Measurements from ENCODE around the gene ATP11A.
"Not testable (repeated sequence)": the region's sequence is repeated elsewhere in the genome, so short reads cannot be mapped to it uniquely, and the experiment has no call there.

The ATP11A gene

GRCh38 chr13:112796190-112796915 lies 106.5 kb downstream of the ATP11A start:
- peak; percentile 47 for DNase-seq (ENCODE audit: low read depth)

- DNase-seq (ENCODE audit: low read depth) = no peak
These were observed 109.6 kb downstream of the ATP11A start for GRCh38 chr13:112799394-112799793.

- no peak for DNase-seq (ENCODE audit: low read depth)
These were observed 110.2 kb downstream of the ATP11A start for GRCh38 chr13:112800057-112800456.

DNA sequence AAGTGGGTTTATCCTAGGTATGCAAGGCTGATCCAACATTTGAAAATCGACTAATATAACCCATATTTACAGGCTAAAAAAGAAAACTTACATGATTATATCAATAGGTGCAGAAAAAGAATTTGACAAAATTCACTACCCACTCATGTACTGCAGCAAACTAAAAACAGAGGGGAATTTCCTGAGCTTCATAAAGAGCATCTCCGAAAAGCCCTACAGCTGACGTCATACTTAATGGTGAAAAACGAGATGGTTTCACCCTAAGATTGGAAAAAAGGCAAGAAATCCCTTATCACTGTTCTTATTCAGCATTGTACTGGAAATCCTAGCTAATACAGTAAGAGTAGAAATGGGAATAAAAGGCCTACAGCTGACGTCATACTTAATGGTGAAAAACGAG lies 111.0 kb downstream of the ATP11A start:
- DNase-seq (ENCODE audit: low read depth) = not testable (repeated sequence)

- no peak for DNase-seq (ENCODE audit: low read depth)
These were observed 113.0 kb downstream of the ATP11A start for GRCh38 chr13:112802802-112803195.

DNA sequence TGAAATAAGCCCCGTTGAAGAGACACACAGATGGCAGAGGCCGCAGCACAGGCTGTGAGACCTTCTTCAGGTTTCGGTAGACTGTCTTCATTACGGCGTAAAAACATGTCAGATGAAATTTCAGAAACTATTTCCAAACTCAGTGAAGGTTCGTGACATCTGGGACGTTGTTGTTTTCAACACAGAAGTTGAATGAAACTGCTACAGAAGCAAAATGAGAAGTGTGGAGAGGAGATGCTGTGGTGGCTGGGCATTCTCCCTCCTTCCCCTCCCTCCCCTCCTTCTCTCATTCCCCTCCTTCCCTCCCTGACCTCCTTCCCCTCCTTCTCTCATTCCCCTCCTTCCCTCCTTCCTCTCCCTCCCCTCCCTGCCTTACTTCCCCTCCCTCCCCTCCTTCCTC lies 113.6 kb downstream of the ATP11A start:
- peak; percentile 21 for DNase-seq (ENCODE audit: low read depth)

DNA sequence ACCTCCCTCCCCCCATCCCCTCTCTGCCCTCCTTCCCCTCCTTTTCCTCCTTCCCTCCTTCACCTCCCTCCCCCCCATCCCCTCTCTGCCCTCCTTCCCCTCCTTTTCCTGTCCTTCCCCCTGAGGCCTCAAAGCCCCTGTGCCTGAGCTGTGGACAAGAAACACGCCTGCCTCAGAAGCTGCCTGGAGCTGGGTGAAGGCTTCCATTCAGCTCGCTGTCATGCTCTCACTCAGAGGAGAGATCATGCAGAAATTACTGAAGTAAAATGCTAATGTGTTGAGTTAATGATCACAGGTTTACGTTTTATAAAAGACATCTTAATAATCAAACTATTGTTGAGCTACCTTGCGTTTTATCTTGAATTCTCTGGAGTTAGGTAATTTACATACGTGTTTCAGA lies 114.5 kb downstream of the ATP11A start:
- no peak for DNase-seq (ENCODE audit: low read depth)

- no peak for DNase-seq (ENCODE audit: low read depth)
These were observed 117.2 kb downstream of the ATP11A start for GRCh38 chr13:112806739-112807652.

DNA sequence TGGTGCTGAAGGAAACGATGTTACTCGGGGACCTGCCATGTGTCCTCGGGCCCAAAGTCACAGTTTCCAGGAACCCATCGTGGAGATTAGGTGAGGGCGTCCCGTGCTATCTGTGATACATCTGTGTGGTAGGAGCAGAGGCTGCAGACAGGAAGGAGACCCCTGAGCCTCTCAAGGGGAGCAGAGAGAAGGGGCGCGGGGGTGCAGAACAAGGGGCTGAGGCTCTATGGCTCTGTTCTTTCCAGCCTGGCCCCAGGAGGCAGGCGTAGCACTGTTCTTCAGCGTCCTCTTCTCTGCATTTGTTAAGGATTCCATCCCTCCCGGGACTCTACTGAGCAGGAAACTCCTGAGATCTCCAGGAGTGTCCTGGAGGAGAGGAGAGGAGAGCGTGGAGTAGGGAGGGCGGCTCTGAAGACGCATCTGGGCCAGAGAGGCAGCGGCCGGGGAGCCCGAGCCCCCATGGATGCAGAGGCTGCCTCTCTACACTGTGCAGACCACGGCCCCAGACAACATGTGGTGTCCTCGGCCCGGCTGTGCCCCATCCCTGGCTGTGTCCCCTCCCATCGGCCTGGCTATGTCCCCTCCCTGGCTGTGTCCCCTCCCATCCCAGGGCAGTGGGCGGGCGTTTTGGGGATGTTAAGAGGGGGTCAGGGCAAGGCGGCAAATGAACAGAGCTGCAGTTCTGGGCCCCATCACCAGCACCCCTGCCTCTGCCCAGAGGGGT lies 118.0 kb downstream of the ATP11A start:
- no peak for DNase-seq (ENCODE audit: low read depth)

- no peak for DNase-seq (ENCODE audit: low read depth)
These were observed 118.7 kb downstream of the ATP11A start for GRCh38 chr13:112808377-112809140.

DNA sequence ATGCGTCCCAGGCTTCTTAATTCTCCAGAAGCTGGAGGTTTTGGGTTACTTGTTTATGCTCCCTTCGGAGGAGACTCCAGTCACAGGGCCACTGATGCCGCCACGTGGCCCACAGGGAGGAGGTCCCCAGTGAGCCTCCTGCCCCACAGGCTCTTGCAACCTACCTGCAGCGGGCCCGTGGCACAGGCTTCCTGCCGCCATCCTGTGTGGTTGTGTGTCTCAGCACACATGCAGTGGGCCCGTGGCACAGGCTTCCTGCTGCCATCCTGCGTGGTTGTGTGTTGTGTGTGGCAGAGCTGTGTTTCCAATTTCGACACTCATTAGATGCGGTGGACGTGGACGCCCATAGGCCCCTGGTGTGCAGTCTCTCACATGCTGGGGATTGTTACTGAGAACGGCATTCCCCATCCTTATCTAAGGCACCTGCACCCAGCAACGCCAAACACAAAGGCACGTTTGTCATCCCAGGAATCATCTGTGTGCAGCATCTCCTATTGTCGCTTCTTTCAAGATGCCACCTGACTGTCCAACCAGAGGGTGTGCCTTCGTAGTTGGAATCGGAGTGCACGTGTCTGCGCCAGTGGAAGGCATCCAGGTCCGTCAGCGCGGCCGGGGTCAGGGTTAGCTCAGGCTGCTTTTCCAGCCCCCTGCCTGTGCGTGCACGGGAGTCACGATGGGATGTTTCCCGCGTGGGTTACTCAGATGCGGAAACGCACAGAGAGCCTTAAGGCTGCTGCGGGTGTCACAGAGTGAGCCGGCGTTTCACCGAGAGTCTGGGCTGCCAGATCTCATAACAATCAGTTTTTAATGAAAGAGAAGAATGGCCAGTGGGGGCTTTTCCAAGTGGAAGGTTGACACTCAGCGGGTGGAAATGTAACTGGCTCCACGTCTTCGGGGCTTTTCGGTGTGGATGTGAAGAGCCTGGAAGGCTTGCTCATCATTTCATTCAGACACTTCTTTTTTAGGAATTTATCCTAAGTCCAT lies 119.8 kb downstream of the ATP11A start:
- DNase-seq (ENCODE audit: low read depth) = no peak

- no peak for DNase-seq (ENCODE audit: low read depth)
These were observed 120.8 kb downstream of the ATP11A start for GRCh38 chr13:112810608-112811007.

DNA sequence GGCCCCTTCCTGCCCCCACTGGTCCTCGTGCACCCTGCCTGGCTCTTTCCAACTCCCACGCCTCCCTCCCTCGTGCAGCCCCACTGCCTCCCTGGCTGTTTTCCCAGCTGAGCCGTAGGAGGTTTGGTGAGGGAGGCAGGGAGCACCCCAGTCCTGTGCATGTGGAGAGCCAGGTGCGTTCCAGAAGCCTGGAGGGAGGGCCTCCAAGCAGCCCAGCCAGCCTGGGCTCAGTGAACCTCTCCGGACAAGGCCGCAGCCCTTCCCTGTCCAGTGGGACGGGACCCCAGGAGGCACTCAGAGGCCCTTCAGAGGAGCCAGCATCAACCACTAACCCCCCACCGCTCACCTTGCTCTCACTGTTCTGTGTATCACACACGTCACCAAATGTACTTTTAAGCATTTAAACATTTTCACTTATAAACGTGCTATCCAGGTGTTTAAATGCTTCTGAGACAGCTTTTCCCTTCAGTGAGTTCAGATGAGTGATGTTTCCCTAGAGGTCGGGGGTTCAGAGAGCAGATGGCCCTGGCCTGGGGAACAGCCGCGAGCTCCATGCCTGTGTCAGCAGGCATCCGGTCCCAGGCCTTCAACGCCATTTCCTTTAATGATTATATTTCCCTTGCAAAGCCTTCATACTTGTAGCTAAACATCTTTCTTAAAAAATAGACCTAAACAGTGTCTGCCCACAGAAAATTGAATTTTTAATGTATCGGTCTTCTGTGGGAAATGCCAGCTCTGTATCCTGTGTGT lies 122.6 kb downstream of the ATP11A start:
- DNase-seq (ENCODE audit: low read depth) = peak; percentile 19

DNA sequence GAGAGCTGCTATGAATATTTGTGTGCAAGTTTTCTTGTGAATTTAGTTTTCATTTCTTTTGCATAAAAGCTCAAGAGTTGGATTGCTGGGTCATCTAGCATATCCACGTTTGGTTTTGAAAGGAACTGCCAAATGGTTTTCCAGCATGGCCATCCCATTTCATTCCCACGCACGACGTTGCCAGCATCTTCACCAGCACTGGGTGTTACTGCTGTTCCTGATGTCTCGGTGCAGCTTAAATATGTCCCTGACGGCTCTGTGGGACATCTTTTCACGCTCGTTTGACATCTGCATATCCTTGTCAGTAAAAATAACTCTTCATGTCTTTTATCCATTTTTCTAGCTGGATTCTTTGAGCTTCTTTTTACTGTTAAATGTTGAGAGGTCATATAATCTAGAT lies 123.7 kb downstream of the ATP11A start:
- DNase-seq (ENCODE audit: low read depth) = no peak

DNA sequence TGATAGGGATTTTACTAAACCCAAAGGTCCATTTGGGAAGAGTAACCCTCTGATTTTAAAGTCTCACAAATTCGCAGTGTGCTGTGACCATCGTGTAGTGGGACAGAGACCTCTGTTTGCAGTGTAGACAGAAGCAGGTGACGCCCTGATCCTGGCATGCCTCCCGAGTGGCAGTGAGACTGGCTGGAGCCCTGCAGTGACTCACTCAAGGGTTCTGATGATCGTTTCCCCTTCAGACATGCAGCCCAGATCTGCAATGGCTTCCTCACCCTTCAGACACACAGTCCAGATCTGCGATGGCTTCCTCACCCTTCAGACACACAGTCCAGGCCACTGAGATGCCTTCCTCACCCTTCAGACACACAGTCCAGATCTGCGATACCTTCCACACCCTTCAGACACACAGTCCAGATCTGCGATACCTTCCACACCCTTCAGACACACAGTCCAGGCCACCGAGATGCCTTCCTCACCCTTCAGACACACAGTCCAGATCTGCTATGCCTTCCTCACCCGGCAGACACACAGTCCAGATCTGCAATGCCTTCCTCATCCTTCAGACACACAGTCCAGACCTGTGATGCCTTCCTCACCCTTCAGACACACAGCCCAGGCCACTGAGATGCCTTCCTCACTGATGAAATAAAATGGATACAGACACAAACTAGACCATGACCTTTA lies 125.2 kb downstream of the ATP11A start:
- DNase-seq (ENCODE audit: low read depth) = peak; percentile 6

GRCh38 chr13:112815871-112816270 lies 126.0 kb downstream of the ATP11A start:
- no peak for DNase-seq (ENCODE audit: low read depth)

DNA sequence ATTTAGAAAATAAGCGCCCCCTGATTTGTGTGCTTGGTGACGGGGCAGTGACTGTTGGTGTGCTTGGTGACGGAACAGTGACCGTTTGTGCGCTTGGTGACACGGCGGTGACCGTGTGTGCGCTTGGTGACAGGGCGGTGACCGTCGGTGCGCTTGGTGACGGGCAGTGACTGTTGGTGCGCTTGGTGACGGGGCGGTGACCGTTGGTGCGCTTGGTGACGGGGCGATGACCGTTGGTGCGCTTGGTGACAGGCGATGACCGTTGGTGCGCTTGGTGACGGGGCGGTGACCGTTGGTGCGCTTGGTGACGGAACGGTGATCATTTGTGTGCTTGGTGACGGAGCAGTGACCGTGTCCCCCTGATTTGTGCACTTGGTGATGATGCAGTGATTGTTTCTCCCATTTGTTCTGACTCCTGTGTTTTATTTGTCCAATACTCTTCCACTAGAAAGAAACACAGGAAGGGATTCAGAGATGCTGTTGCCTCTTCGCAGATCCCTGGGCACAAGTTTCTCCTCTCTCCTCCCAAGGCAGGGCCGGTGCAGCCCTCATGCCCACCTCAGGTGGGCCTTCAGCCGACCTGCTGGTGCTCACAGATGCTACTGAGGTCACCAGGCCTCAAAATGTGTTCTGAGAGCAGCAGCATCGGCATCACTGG lies 128.3 kb downstream of the ATP11A start:
- no peak for DNase-seq (ENCODE audit: low read depth)

GRCh38 chr13:112818698-112819045 lies 128.8 kb downstream of the ATP11A start:
- no peak for DNase-seq (ENCODE audit: low read depth)

DNA sequence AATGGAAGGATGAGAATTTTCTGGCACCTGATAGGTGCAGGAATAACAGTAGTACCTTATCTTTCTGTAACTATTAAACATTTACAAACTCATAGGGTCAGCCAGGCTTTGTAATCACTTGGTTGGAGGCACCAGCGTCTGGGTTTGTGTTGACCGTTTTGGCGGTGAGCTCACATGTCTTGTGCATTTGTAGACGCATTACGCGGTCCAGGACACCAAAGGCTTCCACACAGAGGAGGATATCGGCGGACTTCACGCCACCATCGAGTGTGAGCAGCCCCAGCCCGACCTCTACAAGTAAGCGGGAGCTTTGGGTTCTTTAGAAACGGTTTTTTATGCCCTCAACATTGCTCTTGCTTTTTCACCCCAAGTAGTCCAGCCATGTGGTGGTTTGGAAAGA lies 129.3 kb downstream of the ATP11A start:
- no peak for DNase-seq (ENCODE audit: low read depth)

All from amniotic epithelial cell (primary cell).